ENCODE data around the gene ACAP2. TPM values are rescaled to one million over a fixed set of nuclear protein-coding genes. Genes with fewer than 3 reads are reported as not detected.

The ACAP2 gene
- total RNA-seq, 1 donor from 2014 or later: 46.0 TPM

- no peaks in the 10 kb centered on the region for H3K4me1 ChIP-seq (ENCODE audit: insufficient read depth, low read length)
- Mint-ChIP-seq H3K27me3 (ENCODE audit: low read depth, unreplicated experiment) (no peaks in the 10 kb centered on the region), H3K4me3 (ENCODE audit: unreplicated experiment) (no peak overlapping the region), H3K4me1 (ENCODE audit: low read depth, unreplicated experiment) (peaks cover 15% of the 10 kb centered on the region), H3K27ac (ENCODE audit: unreplicated experiment) (peak overlapping the region; percentile 14), H3K36me3 (ENCODE audit: low read depth, unreplicated experiment) (peaks cover 5% of the 10 kb centered on the region), H3K9me3 (ENCODE audit: unreplicated experiment) (no peaks in the 10 kb centered on the region)
- no peak overlapping the region for H3K4me3 ChIP-seq (ENCODE audit: insufficient read depth, low read depth, low read length)
- peaks cover 2% of the 10 kb centered on the region for H3K36me3 ChIP-seq (ENCODE audit: insufficient read depth, low read length)
- no peak overlapping the region for H3K27ac ChIP-seq (ENCODE audit: low read depth, low read length)
- no peak overlapping the region for H3K9ac ChIP-seq (ENCODE audit: low read length)
- no peaks in the 10 kb centered on the region for H3K79me2 ChIP-seq (ENCODE audit: insufficient read depth, low read length)
- H2AFZ ChIP-seq (ENCODE audit: low read depth, low read length): no peak overlapping the region
- no peaks in the 10 kb centered on the region for H3K9me3 ChIP-seq (ENCODE audit: insufficient read depth, low read depth, low read length)
- TF ChIP-seq EZH2 (IDR thresholded peaks at IDR 0.05; ENCODE audit: insufficient read depth, low read length) (no peak), CTCF (IDR thresholded peaks at IDR 0.05; ENCODE audit: insufficient read depth, low read depth, low read length) (no peak)
- no peaks in the 10 kb centered on the region for H3K27me3 ChIP-seq (ENCODE audit: insufficient read depth, low read length)
- H3K4me2 ChIP-seq (ENCODE audit: low read length): no peak overlapping the region
- H4K20me1 ChIP-seq (ENCODE audit: insufficient read depth, low read length): peaks cover 17% of the 10 kb centered on the region
- no peak for FAIRE-seq
- DNase-seq (ENCODE audit: low read depth): no peak
Observed at GRCh38 chr3:195384952-195385351, 57.9 kb downstream of the ACAP2 start.

- no peaks in the 10 kb centered on the region for H3K9me3 Mint-ChIP-seq (ENCODE audit: unreplicated experiment)
- DNase-seq (ENCODE audit: low read depth): no peak
Observed at GRCh38 chr3:195372220-195372619, 70.6 kb downstream of the ACAP2 start.

More at GRCh38 chr3:195372220-195372619, 70.6 kb downstream of the ACAP2 start:
- Histone ChIP-seq H3K9ac (ENCODE audit: low read length) (no peak overlapping the region), H4K20me1 (ENCODE audit: insufficient read depth, low read length) (no peaks in the 10 kb centered on the region), H3K4me2 (ENCODE audit: low read length) (no peak overlapping the region), H3K4me3 (ENCODE audit: insufficient read depth, low read depth, low read length) (no peak overlapping the region), H3K79me2 (ENCODE audit: insufficient read depth, low read length) (no peaks in the 10 kb centered on the region), H3K4me1 (ENCODE audit: insufficient read depth, low read length) (no peaks in the 10 kb centered on the region), H3K27me3 (ENCODE audit: insufficient read depth, low read length) (no peaks in the 10 kb centered on the region), H2AFZ (ENCODE audit: low read depth, low read length) (no peak overlapping the region), H3K9me3 (ENCODE audit: insufficient read depth, low read depth, low read length) (no peaks in the 10 kb centered on the region), H3K27ac (ENCODE audit: low read depth, low read length) (no peak overlapping the region), H3K36me3 (ENCODE audit: insufficient read depth, low read length) (peaks cover 8% of the 10 kb centered on the region)
- H3K4me1 Mint-ChIP-seq (ENCODE audit: low read depth, unreplicated experiment): no peaks in the 10 kb centered on the region
- H3K4me3 Mint-ChIP-seq (ENCODE audit: unreplicated experiment): no peak overlapping the region
- H3K36me3 Mint-ChIP-seq (ENCODE audit: low read depth, unreplicated experiment): peaks cover 13% of the 10 kb centered on the region
- no peak overlapping the region for H3K27ac Mint-ChIP-seq (ENCODE audit: unreplicated experiment)
- FAIRE-seq: no peak
- no peak for TF ChIP-seq CTCF (IDR thresholded peaks at IDR 0.05; ENCODE audit: insufficient read depth, low read depth, low read length)
- no peak for TF ChIP-seq EZH2 (IDR thresholded peaks at IDR 0.05; ENCODE audit: insufficient read depth, low read length)
- H3K27me3 Mint-ChIP-seq (ENCODE audit: low read depth, unreplicated experiment): no peaks in the 10 kb centered on the region
